Keratinocyte (primary cell): Measurements from ENCODE around the gene THSD7B.

Source experiments
- EZH2 ChIP-seq: IDR thresholded peaks from one replicate; pipeline ENCODE4 v1.6.1; 2012; ENCODE audit warnings: inconsistent platforms, mild to moderate bottlenecking, low read length, moderate library complexity
- TF ChIP-seq, protein P1 (sequence below), 3 experiments: IDR thresholded peaks in 1 of 3; conservative IDR thresholded peaks in 1 of 3; optimal IDR thresholded peaks in 1 of 3; 2 replicates in 2 of 3; 3 replicates in 1 of 3; pipeline versions ENCODE3 to v1.5.1; 2011; ENCODE audit warnings: low read length in 3 of 3, mild to moderate bottlenecking in 3 of 3, moderate library complexity in 2 of 3, control low read depth in 1 of 3, inconsistent platforms in 1 of 3; ENCODE audit not compliant: insufficient read depth in 2 of 3; ENCODE audit errors: extremely low read depth in 1 of 3

GRCh38 chr2:136818839-136819238 lies 53.5 kb downstream of the THSD7B start:
- TF ChIP-seq, protein P1, sequence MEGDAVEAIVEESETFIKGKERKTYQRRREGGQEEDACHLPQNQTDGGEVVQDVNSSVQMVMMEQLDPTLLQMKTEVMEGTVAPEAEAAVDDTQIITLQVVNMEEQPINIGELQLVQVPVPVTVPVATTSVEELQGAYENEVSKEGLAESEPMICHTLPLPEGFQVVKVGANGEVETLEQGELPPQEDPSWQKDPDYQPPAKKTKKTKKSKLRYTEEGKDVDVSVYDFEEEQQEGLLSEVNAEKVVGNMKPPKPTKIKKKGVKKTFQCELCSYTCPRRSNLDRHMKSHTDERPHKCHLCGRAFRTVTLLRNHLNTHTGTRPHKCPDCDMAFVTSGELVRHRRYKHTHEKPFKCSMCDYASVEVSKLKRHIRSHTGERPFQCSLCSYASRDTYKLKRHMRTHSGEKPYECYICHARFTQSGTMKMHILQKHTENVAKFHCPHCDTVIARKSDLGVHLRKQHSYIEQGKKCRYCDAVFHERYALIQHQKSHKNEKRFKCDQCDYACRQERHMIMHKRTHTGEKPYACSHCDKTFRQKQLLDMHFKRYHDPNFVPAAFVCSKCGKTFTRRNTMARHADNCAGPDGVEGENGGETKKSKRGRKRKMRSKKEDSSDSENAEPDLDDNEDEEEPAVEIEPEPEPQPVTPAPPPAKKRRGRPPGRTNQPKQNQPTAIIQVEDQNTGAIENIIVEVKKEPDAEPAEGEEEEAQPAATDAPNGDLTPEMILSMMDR (optimal IDR thresholded peaks at IDR 0.05 in 1 of 3, IDR thresholded peaks at IDR 0.05 in 1 of 3, conservative IDR thresholded peaks at IDR 0.05 in 1 of 3; ENCODE audit: extremely low read depth in 1 of 3, insufficient read depth in 2 of 3, low read length in 3 of 3): no peak
- TF ChIP-seq EZH2: no peak
